Measurements from ENCODE around the gene RTL5.

RTL5 gene

DNA sequence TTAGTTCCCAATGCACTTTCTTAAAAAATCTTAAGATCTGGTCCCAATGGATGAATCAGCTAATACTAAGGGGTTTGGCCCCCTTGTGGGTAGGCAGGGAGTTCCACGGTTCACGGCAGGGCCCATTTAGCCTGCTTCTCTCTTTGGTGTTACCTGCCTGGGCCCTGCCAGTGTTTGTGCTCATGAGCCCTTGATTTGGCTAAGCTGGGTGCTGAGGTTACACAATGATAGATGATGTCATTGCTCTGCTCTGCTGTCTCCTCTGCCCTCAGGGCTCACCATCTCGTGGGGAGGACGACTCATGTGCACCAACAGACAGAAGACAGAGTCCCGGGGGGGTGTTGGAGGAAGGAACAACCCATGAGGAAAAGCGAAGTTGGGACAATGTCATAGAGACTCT, 24.4 kb downstream of the RTL5 start:
- DNase-seq, result peak; percentile 13

DNA sequence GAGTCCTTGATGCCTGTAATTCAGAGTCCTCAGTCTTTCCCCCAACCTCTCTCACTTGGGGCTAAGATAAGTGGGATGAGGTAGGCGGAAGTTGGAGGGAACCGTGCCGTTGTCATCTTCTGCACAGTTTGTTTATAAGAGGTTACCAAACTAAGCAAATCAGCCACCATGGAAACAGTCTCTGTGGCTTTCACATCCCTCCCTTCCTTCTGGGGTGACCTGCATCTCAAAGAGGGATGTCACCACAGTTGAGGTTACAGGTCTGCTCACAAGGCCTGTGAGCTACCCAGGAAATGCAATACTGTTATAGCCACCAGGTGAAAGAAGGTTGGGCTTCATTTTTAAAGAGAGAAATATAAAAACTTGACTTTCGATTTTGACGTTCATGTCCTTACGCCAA, 26.3 kb downstream of the RTL5 start:
- DNase-seq, result peak; percentile 41

DNA sequence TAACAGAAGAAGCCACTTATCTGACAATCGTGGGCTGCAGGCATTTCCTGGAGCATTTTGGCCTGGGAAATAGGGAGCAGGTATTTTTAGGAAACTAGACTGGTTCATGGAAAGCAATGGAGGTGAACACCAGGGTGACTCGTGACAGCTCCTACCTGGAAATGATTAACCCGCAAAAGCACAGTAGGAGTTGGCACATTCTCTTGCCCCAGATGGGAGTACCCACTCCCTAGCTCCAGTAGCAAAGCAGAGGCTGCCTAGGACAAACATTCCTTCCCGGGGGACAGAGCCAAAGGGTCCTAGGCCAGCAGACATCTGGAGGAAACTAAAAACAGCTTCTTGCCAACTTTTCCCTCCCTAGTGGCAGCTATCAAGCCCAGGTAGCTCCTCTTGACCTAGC, 29.0 kb downstream of the RTL5 start:
- DNase-seq, result no peak

DNA sequence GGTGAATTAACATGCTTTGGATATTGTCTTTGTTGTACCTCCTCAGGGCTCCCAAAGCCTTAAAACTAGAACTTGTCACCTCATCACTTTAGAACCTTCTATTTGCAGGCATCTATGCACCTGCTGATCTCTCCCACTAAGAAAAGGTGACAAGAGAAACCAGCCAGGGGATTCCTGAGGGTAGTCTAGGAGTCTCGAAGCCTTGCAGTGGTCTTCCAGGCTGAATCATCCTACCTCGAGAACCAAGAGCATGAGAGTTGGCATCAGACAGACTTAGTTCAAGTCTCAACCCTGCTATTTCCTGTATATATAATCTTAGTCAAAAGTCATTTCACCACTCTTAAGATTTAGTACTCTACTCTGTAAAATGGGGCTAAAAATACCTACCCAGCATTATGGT, 29.6 kb downstream of the RTL5 start:
- no peak for DNase-seq

DNA sequence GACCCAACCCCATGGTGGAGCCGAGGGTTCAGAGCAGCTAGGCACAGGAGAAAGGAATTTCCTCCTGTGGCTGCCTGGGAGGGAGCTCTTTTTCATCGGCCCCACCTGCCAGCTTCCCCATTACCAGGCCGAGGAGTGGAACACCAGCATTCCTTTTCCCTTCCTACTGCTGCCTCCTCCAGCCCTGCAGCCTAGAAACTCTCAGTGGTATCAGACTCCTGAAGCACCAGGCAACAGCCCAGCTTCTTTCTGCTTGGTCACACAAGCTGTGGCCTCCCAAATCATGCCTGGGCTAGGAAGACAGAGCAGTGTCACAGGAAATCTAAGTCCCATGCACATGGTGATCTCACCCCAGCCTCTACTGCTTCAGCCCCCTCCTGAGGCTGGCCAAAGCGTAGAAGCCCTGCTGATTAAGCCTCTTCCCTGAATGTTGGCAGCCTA, 30.1 kb downstream of the RTL5 start:
- DNase-seq, result no peak

DNA sequence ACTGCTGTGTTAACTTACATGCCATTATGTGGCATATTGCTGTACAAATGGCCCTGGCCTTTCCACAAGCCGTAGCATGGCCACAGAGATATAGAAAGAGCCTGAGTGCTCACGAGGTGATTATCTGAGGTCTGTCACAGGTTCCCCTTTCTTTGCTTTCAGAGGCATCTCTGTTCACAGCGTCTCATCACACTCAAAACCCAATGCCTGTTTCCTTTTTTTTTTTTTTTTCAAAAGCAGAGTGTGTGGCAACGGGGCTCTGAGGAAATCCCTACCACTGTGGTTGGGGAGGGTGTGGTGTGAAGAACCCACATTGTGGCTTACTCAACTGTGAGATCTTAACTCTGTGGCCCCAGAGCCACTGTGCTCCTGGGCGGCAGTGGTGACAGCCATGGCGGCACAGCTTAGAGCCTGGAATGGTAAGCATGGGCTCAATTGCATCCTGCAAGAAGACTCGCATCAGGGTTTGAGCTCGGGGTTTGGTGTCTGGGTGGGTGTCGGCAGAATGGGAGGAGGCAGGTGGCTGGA, 30.8 kb downstream of the RTL5 start:
- DNase-seq, result peak; percentile 60

DNA sequence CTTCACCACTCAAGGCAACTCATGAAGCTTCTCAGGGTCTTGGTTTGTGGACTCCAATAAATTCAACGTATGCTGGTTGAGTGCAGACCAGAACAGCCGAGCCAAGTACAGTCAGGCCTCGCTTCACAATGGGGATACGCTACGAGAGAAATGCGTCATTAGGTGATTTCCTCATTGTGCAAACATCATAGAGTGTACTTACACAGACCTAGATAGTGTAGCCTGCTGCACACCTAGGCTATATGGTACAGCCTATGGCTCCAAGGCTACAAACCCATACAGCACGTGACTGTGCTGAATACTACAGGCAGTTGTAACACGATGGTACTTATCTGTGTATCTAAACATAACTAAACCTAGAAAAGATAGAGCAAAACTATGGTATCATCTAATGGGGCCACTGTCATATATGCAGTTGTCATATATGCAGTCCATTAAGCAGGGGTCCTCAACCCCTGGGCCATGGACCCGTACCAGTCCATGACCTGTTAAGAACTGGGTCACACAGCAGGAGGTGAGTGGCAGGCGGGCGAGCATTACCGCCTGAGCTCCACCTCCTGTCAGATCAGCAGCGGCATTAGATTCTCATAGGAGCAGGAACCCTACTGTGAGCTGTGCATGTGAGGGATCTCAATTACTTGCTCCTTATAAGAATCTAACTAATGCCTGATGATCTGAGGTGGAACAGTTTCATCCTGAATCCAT, 31.5 kb downstream of the RTL5 start:
- no peak for DNase-seq

DNA sequence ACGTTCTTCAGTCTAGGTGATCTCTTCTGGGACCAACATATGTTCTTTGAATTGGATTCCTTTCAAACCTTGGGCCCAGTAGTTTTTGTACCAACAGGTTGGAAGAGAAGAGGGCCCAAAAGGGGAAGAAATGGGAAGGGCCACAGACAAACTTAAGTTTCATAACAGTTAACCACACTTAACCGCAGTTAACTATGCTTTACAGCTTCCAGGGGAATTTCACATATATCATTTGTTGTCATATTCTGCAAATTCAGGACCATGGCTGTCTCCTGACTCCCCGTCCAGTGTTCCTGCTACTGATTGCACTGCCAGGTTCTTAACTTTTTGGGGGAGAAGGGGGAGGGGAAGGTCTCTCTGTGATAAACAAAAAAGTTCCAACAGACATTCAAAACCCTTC, 34.6 kb downstream of the RTL5 start:
- DNase-seq, result no peak

DNA sequence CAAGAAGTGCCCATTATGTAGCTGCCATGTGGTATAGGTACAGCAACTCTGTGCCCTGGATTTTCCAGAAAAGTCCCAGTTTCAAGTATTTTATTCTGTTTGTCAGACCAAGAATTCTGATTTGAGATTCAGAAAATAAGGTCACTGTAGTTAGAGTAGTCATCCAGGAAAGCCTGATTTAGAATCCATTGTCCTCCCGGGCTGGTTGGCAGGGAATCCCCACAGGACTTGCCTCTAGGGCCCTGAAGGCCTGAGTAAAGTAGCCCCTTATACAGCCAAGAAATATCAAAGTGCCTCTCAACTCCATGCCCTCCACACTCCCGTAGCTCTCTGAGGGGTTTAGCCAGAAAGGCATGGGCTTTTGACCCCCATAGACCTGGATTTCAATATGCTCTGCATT, 36.3 kb downstream of the RTL5 start:
- no peak for DNase-seq

DNA sequence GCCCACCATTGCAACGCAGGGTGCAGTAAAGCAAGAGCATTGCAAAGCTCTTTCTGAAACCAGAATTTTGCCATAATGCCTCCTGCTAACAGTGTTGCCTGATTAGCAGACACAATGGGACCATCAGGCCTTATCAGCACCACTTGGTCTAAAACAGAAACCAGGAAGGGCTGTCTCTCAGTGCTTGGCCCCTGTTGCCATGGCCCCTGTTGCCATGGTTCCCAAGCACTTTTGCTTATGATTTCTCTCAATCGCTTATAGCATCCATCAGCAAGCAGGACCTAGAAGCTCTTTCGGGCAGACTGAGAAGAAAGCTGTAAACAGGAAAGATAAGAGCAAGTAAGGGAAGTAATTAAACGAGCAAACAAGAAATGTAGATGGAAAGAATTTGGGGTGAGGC, 36.8 kb downstream of the RTL5 start:
- DNase-seq, result peak; percentile 62

DNA sequence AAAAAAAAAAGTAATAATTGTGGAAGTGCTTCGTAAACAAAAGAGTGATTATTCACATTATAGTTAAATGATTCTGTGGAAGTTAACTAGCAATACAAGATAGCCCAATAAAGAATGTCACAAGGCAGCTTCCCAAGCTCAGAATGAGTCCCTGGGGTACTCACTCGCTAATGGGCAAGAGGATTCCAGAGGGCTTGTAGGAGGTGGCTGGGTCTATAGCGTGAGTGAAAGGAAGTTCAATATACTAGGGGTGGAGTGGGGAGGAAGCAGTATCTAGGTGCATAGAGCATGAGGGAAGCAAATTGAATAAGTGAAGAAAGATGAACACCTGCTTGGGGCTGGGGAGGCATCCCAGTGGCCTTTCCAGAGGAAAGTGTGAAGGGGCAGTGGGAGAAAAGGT, 42.5 kb downstream of the RTL5 start:
- no peak for DNase-seq

DNA sequence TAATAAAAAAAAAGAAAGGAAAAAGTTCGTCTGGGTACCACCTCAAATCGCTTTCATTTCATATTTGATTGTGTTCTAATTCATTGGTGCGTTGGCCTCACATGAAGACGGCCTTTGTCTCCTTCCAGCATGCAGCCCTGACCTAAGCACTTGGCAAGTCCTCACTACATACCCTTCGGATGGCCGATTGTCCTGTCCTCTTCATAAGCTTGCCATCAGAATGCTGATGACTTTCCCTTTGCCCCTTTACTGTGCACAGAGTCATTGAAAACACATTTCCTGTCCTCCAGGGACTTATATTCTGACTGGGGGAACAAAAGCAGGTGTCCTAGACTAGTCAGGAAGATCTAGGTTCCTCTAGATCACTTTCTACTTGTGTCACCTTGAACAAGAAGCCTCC, 43.0 kb downstream of the RTL5 start:
- no peak for DNase-seq

DNA sequence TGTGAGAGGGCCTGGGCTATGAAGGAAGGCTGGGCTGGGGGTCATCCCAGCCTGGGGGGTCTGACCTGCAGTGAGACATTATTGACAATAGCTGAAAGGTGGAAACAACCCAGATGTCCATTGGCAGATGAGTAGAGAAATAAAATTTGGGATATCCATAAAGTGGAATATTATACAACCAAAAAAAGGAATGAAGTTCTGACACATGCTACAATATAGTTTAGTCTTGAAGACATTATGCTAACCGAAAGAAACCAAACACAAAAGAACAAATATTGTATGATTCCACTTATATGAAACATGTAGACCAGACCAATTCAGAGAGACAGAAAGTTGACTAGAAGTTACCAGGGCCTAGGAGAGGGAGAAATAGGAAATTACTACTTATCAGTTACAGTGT, 44.7 kb downstream of the RTL5 start:
- no peak for DNase-seq

DNA sequence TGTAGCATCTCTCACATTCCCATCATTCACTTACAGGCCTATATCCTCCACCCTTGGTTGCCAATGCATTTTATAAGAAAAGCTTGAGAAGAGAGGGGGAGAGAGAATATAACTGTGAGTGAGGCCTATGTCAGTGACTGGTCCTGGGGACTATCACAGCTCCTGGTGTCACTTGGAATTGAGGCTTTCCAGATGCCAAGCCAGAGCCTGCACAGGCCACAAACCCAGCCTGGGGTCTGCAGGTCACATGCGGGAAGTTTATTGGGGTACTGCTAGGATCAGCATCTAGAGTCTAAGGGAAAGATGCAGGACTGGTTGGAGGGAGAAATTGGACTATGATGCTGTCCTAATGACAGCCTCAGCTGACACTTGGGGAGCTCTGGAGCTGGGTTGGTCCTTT, 47.6 kb downstream of the RTL5 start:
- DNase-seq, result no peak

DNA sequence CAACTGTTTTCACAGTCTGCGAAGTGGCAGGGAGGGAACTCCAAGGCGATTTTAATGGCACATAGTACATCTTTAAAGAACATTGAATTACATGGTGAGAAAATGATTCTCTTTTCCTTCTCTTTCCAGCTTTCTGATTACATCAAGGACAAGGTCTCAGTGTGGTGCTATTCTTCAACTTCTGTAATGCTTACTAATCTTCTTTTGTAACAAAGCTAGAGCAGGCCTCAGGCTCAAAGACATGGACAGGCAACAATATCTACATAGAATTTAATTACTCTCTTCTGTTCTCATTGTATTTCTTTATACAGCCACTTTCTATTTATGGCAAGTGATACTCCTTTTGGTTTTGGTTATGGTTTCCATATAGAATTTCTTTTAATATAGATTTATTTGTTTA, 48.4 kb downstream of the RTL5 start:
- DNase-seq, result no peak

DNA sequence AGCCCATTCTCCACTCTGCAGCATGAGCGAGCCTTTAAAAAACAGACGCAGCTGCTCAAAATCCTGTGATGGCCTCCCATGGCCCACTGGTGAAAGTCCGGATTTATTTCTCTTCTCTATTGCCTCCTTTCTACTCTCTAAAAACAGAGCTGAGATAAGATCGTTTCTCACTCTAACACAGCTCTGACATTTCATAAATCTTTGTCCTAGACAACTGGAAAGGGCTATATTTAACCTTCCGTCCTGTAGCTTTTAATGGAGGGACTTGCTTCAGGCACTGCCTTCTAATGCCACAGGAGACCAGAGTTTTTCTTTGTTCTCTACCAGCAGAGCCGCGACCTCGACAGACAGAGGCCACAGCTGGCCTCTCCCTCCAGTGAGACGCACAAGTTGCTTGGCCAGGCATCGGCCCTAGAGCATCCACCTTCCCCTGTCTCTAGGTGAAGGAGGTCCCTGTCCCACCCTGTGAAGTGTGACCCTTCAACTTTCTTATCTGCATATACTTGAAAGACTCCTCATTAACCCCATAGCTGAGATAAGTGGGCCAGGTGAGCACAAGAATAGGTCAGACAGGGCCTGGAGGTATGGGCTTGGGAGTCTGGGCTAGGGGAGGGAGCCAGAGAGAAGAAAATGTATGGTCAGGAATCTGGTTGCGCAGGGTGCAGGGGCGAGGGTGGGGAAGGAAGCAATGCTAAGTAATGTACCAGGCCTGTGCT, 50.0 kb downstream of the RTL5 start:
- DNase-seq, result no peak

DNA sequence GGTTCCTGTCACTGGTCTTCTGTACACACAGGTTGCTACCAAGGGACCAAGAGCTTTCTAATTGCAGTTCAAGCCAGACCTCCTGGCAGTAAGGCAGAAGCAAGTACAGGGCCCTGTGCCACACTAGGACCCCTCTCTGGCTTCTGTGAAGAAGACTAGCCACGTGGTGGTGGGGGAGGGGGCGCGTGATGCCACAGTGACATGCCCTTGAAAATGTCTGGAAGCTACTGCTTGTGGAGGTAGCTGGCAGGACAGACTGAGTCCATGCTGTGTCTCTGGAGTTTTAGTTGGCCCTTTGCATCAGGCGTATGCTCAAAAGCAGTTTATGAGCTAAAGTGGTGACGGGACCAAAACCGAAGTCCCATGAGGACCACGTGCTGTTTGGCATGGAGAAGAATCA, 50.9 kb downstream of the RTL5 start:
- DNase-seq, result no peak

DNA sequence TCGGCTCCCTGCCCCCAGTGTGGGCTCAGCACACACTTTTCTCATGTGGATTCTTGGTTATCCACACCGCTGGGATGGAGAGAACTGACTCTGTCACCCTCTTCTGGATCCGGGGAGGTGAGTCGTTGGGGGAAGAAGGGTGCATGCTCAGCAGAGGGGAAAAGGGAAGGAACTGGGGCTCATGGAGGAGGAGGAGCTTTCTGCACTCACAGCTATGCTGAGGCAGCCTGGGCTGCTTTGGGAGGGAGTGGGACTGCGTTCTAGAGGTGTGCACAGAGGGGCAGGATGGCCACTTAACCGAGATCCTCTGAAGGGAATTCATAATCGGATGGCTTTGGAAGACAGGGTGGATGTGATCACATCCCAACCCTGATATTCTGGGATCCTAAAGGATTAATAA, 51.6 kb downstream of the RTL5 start:
- DNase-seq, result no peak

DNA sequence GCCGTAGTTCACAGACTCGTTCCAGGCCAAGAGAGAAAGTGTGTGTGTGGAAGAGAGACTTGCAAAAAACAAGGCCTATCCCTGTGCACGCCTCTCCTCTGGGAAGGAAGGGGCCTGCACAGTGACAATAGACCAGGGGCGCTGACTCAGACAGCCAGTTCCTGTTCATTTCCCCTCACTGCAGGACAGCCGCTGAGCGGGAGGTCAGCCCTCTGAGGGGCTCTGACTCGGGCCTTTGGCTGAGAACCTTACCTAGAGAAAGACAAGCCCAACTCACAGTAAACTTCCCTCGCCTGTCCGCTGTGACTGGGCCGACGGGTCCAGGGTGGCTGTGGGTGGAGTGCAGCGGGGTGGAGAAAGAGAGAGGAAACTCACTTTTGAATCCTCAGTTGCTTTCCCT, 52.1 kb downstream of the RTL5 start:
- DNase-seq, result no peak

DNA sequence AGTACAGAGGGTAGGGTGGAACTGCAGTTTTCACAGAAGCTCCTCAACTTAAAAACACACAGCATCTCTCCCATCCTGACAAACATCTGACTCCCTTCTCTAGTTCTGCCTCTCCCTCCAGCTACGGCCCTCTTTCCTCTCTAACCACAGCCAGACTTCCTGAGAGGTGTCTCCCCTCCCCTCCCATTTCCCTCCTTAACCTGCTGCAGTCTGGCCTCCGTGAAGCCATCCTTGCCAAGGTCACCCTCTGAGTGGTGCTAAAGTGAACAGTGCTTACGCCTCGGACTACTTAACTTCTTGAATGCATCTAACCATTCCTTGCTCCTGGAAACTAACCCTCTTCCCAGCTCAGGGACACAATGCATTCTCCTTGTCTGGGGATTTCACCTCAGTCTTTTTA, 53.3 kb downstream of the RTL5 start:
- DNase-seq, result no peak

Data from activated CD4-positive, alpha-beta T cell treated with anti-CD3 and anti-CD28 coated beads, Interleukin-2, amount 50 U/mL, for 1 hour (primary cell).